ENCODE results near the gene ROR2.

DNA sequence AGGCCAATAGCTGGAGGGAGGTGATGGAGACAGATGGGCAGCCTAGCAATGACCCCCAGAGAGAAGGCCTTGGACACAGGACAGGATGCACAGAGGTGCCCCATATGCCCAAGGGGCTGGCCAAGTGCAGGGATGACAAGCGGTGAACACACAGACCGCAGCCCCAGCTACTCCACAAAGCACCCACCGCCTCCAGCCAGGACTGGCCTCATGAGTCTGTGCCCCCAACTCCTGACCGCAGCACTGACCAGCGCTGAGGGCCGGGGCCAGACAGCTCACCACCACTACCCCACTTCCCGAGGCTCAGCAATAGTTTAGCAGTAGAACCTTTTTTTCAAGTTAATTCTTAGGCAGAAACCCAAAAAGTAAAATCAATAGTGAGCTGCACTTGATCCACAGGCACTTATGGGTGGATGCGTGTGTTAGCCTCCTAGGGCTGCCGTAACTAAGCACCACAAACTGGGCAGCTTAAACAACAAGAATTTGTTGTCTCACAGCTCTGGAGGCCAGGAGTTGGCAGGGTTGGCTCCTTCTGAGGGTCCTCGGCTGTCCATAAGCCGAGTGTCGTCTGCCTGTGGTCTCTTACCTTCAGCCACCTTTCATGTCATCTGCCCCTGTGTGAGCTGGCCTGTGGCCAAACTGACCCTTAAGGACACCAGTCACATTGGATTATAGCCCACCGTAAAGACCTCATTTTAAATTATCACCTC, 14.1 kb downstream of the ROR2 start:
- TF ChIP-seq EZH2phosphoT487 (IDR thresholded peaks at IDR 0.05; ENCODE audit: borderline replicate concordance) = no peak
- TF ChIP-seq, protein P1, sequence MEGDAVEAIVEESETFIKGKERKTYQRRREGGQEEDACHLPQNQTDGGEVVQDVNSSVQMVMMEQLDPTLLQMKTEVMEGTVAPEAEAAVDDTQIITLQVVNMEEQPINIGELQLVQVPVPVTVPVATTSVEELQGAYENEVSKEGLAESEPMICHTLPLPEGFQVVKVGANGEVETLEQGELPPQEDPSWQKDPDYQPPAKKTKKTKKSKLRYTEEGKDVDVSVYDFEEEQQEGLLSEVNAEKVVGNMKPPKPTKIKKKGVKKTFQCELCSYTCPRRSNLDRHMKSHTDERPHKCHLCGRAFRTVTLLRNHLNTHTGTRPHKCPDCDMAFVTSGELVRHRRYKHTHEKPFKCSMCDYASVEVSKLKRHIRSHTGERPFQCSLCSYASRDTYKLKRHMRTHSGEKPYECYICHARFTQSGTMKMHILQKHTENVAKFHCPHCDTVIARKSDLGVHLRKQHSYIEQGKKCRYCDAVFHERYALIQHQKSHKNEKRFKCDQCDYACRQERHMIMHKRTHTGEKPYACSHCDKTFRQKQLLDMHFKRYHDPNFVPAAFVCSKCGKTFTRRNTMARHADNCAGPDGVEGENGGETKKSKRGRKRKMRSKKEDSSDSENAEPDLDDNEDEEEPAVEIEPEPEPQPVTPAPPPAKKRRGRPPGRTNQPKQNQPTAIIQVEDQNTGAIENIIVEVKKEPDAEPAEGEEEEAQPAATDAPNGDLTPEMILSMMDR (conservative IDR thresholded peaks at IDR 0.05; ENCODE audit: low read length) = no peak
